IPS-20b (cell line): ENCODE results near the gene NUB1.

Experiments used
- H3K27ac ChIP-seq: one replicate; pipeline ENCODE4 v1.5.1; 2013; ENCODE audit warnings: low read length
- H3K27me3 ChIP-seq: 2 replicates; pipeline ENCODE4 v1.6.1; 2013; ENCODE audit warnings: mild to moderate bottlenecking, low read length, inconsistent platforms; ENCODE audit not compliant: insufficient read depth
- H3K36me3 ChIP-seq: 2 replicates; pipeline ENCODE4 v1.6.1; 2013; ENCODE audit warnings: low read depth, mild to moderate bottlenecking, inconsistent platforms, low read length, moderate library complexity; ENCODE audit not compliant: insufficient read depth
- H3K4me1 ChIP-seq: 2 replicates; pipeline ENCODE4 v1.6.1; 2013; ENCODE audit warnings: mild to moderate bottlenecking, control low read depth, inconsistent platforms, low read length, moderate library complexity; ENCODE audit not compliant: insufficient read depth
- H3K4me3 ChIP-seq: 2 replicates; pipeline ENCODE4 v1.5.1; 2013; ENCODE audit warnings: mild to moderate bottlenecking, low read length, inconsistent platforms
- H3K9ac ChIP-seq: 2 replicates; pipeline ENCODE4 v1.6.1; 2013; ENCODE audit warnings: low read depth, mild to moderate bottlenecking, inconsistent platforms, low read length, moderate library complexity
- H3K9me3 ChIP-seq: 2 replicates; pipeline ENCODE4 v1.6.1; 2013; ENCODE audit warnings: mild to moderate bottlenecking, low read depth, low read length, inconsistent platforms; ENCODE audit not compliant: insufficient read depth

NUB1 gene

GRCh38 chr7:151315038-151315655 lies 26.5 kb upstream of the NUB1 start:
- H3K9ac ChIP-seq: no peak overlapping the region
- no peak overlapping the region for H3K27ac ChIP-seq
- H3K27me3 ChIP-seq: no peaks in the 10 kb centered on the region
- no peak overlapping the region for H3K4me3 ChIP-seq
- no peaks in the 10 kb centered on the region for H3K36me3 ChIP-seq
- H3K9me3 ChIP-seq: peaks cover 25% of the 10 kb centered on the region
- H3K4me1 ChIP-seq: no peaks in the 10 kb centered on the region

- H3K27ac ChIP-seq: no peak overlapping the region
- no peaks in the 10 kb centered on the region for H3K36me3 ChIP-seq
- H3K4me1 ChIP-seq: no peaks in the 10 kb centered on the region
- no peak overlapping the region for H3K4me3 ChIP-seq
- no peak overlapping the region for H3K9ac ChIP-seq
- H3K9me3 ChIP-seq: peaks cover 32% of the 10 kb centered on the region
- no peaks in the 10 kb centered on the region for H3K27me3 ChIP-seq
Observed at GRCh38 chr7:151316896-151317295, 24.7 kb upstream of the NUB1 start.

GRCh38 chr7:151317936-151318335 lies 23.7 kb upstream of the NUB1 start:
- H3K9me3 ChIP-seq: peaks cover 30% of the 10 kb centered on the region
- H3K4me3 ChIP-seq: no peak overlapping the region
- no peaks in the 10 kb centered on the region for H3K4me1 ChIP-seq
- no peak overlapping the region for H3K27ac ChIP-seq
- no peaks in the 10 kb centered on the region for H3K27me3 ChIP-seq
- no peak overlapping the region for H3K9ac ChIP-seq
- no peaks in the 10 kb centered on the region for H3K36me3 ChIP-seq

- Histone ChIP-seq H3K9me3 (peaks cover 27% of the 10 kb centered on the region), H3K4me3 (no peak overlapping the region), H3K27me3 (no peaks in the 10 kb centered on the region), H3K27ac (no peak overlapping the region), H3K36me3 (no peaks in the 10 kb centered on the region), H3K9ac (no peak overlapping the region), H3K4me1 (no peaks in the 10 kb centered on the region)
Observed at GRCh38 chr7:151319189-151319588, 22.4 kb upstream of the NUB1 start.

- H3K9me3 ChIP-seq: peaks cover 27% of the 10 kb centered on the region
- H3K4me3 ChIP-seq: no peak overlapping the region
- no peak overlapping the region for H3K27ac ChIP-seq
- H3K9ac ChIP-seq: no peak overlapping the region
- H3K27me3 ChIP-seq: no peaks in the 10 kb centered on the region
- no peaks in the 10 kb centered on the region for H3K36me3 ChIP-seq
- H3K4me1 ChIP-seq: no peaks in the 10 kb centered on the region
Observed at GRCh38 chr7:151320263-151320845, 21.3 kb upstream of the NUB1 start.

GRCh38 chr7:151321341-151321740 lies 20.3 kb upstream of the NUB1 start:
- Histone ChIP-seq H3K27me3 (no peaks in the 10 kb centered on the region), H3K27ac (no peak overlapping the region), H3K4me3 (no peak overlapping the region), H3K9ac (no peak overlapping the region), H3K36me3 (no peaks in the 10 kb centered on the region), H3K9me3 (peaks cover 27% of the 10 kb centered on the region), H3K4me1 (no peaks in the 10 kb centered on the region)

GRCh38 chr7:151322906-151323305 lies 18.7 kb upstream of the NUB1 start:
- Histone ChIP-seq H3K9ac (no peak overlapping the region), H3K4me1 (no peaks in the 10 kb centered on the region), H3K36me3 (no peaks in the 10 kb centered on the region), H3K27ac (no peak overlapping the region), H3K27me3 (no peaks in the 10 kb centered on the region), H3K4me3 (no peak overlapping the region), H3K9me3 (peaks cover 27% of the 10 kb centered on the region)

- H3K27ac ChIP-seq: no peak overlapping the region
- H3K4me3 ChIP-seq: no peak overlapping the region
- peaks cover 10% of the 10 kb centered on the region for H3K4me1 ChIP-seq
- H3K9me3 ChIP-seq: peaks cover 4% of the 10 kb centered on the region; the same call in 1 of the 2 replicates
- H3K9ac ChIP-seq: no peak overlapping the region
- H3K36me3 ChIP-seq: no peaks in the 10 kb centered on the region
- H3K27me3 ChIP-seq: no peaks in the 10 kb centered on the region
Observed at GRCh38 chr7:151327022-151327421, 14.6 kb upstream of the NUB1 start.

- H3K4me3 ChIP-seq: no peak overlapping the region
- no peak overlapping the region for H3K9ac ChIP-seq
- H3K36me3 ChIP-seq: no peaks in the 10 kb centered on the region
- no peaks in the 10 kb centered on the region; the same call in 1 of the 2 replicates for H3K9me3 ChIP-seq
- H3K27ac ChIP-seq: no peak overlapping the region
- peaks cover 10% of the 10 kb centered on the region for H3K4me1 ChIP-seq
- H3K27me3 ChIP-seq: no peaks in the 10 kb centered on the region
Observed at GRCh38 chr7:151327659-151328058, 14.0 kb upstream of the NUB1 start.

- Histone ChIP-seq H3K27ac (no peak overlapping the region), H3K36me3 (no peaks in the 10 kb centered on the region), H3K27me3 (no peaks in the 10 kb centered on the region), H3K4me3 (no peak overlapping the region), H3K9ac (no peak overlapping the region), H3K9me3 (no peaks in the 10 kb centered on the region; the same call in 1 of the 2 replicates), H3K4me1 (peaks cover 10% of the 10 kb centered on the region)
Observed at GRCh38 chr7:151330181-151330580, 11.4 kb upstream of the NUB1 start.

GRCh38 chr7:151330661-151331060 lies 11.0 kb upstream of the NUB1 start:
- Histone ChIP-seq H3K4me3 (no peak overlapping the region), H3K9ac (no peak overlapping the region), H3K27ac (no peak overlapping the region), H3K27me3 (no peaks in the 10 kb centered on the region), H3K4me1 (peaks cover 10% of the 10 kb centered on the region), H3K9me3 (no peaks in the 10 kb centered on the region; the same call in 1 of the 2 replicates), H3K36me3 (no peaks in the 10 kb centered on the region)

- no peaks in the 10 kb centered on the region for H3K9me3 ChIP-seq
- no peak overlapping the region for H3K4me3 ChIP-seq
- H3K36me3 ChIP-seq: no peaks in the 10 kb centered on the region
- H3K27me3 ChIP-seq: no peaks in the 10 kb centered on the region
- no peak overlapping the region for H3K27ac ChIP-seq
- H3K4me1 ChIP-seq: no peaks in the 10 kb centered on the region
- H3K9ac ChIP-seq: no peak overlapping the region
Observed at GRCh38 chr7:151334628-151335027, 7.0 kb upstream of the NUB1 start.
